Stomach (tissue), 4 donors: ENCODE measurements around the gene ATG10.

Source experiments
- CTCF ChIP-seq, 7 experiments: fragments of 450-650 bp in 4 of 7; fragments of 200-600 bp in 3 of 7; sonication (generic) in 3 of 7; IDR thresholded peaks; one replicate each; pipeline ENCODE4 v1.5.1; 2016 to 2019; ENCODE audit warnings: antibody characterized with exemption in 7 of 7, control low read depth in 2 of 7, mild to moderate bottlenecking in 1 of 7
- EP300 ChIP-seq: sonication (generic); formaldehyde crosslinking; IDR thresholded peaks from one replicate; pipeline ENCODE4 v1.6.1; 2017; ENCODE audit warnings: antibody characterized with exemption
- POLR2A ChIP-seq, 4 donors: fragments of 450-650 bp; IDR thresholded peaks; one replicate each; pipeline ENCODE4 v1.6.1; 2016; ENCODE audit warnings: antibody characterized with exemption in 4 of 4, control low read depth in 2 of 4, mild to moderate bottlenecking in 1 of 4, moderate library complexity in 1 of 4

GRCh38 chr5:82152978-82153481 lies 181.2 kb downstream of the ATG10 start:
- TF ChIP-seq EP300 = no peak
- no peak for TF ChIP-seq CTCF (IDR thresholded peaks at IDR 0.05)
- no peak for TF ChIP-seq POLR2A (IDR thresholded peaks at IDR 0.05)
